NT2/D1 (cell line): Measurements from ENCODE around the gene PIGU.
"Not testable (repeated sequence)": the region's sequence is repeated elsewhere in the genome, so short reads cannot be mapped to it uniquely, and the experiment has no call there.

Experiments used
- YY1 ChIP-seq: IDR thresholded peaks from 2 replicates; pipeline ENCODE4 v1.6.1; 2011; ENCODE audit not compliant: insufficient read length, insufficient read depth
- ZNF274 ChIP-seq: IDR thresholded peaks from 2 replicates; pipeline ENCODE4 v1.6.1; 2011; ENCODE audit warnings: mild to moderate bottlenecking, low read depth, low read length

- not testable (repeated sequence) for TF ChIP-seq ZNF274, YY1
Observed at GRCh38 chr20:34722560-34722959, 45.7 kb upstream of the PIGU start.
